Thoracic aorta (tissue), 2 donors: ENCODE measurements around the gene POFUT1. TPM values are rescaled to one million over a fixed set of nuclear protein-coding genes. Genes with fewer than 3 reads are reported as not detected.

Source experiments
- ATAC-seq: fragments of 150-250 bp; one replicate; pipeline ENCODE4 v1.8.0; 2017; ENCODE audit warnings: low read depth; ENCODE audit not compliant: insufficient number of reproducible peaks, low FRiP score
- DNase-seq: peaks from one replicate; pipeline ENCODE4 v3.0.0-alpha.2; 2020; ENCODE audit warnings: low spot score
- H3K27ac ChIP-seq, 2 donors: fragments of 200-600 bp; sonication (generic); 1 replicate in 1 of 2; 2 replicates in 1 of 2; pipeline ENCODE4 v1.5.1; 2016; ENCODE audit warnings: mild to moderate bottlenecking in 2 of 2, moderate library complexity in 2 of 2
- H3K27me3 ChIP-seq: fragments of 200-600 bp; sonication (generic); replicated peaks from 2 replicates; pipeline ENCODE4 v1.6.0; 2016; ENCODE audit warnings: mild to moderate bottlenecking; ENCODE audit not compliant: insufficient read depth
- H3K36me3 ChIP-seq: fragments of 200-600 bp; sonication (generic); one replicate; pipeline ENCODE4 v1.5.1; 2016
- H3K4me1 ChIP-seq, 2 donors: fragments of 200-600 bp; sonication (generic); 1 replicate in 1 of 2; 2 replicates in 1 of 2; pipeline versions ENCODE4 v1.5.1 to v1.6.0; 2016; ENCODE audit warnings: low read depth in 2 of 2, mild to moderate bottlenecking in 1 of 2; ENCODE audit not compliant: control insufficient read depth in 1 of 2
- H3K4me3 ChIP-seq: fragments of 200-600 bp; sonication (generic); 2 replicates; pipeline ENCODE4 v1.5.1; 2016; ENCODE audit warnings: mild to moderate bottlenecking
- H3K9me3 ChIP-seq: fragments of 200-600 bp; sonication (generic); 2 replicates; pipeline ENCODE4 v1.5.1; 2016
- CTCF ChIP-seq: fragments of 200-600 bp; sonication (generic); IDR thresholded peaks from one replicate; pipeline ENCODE4 v1.5.1; 2019; ENCODE audit warnings: antibody characterized with exemption
- total RNA-seq, 2 donors: library from RNA; depleted of rRNA; stranded (reverse); fragments of >200 nt; gene quantifications; one replicate each; pipeline versions ENCODE4 v1.1.0 to v1.2.3, GENCODE V29; 2016

The POFUT1 gene
- total RNA-seq, 2 donors from 2014 or later = 30.8 to 37.1 TPM

- Histone ChIP-seq H3K9me3 (no peaks in the 10 kb centered on the region), H3K27ac (no peak overlapping the region), H3K27me3 (no peaks in the 10 kb centered on the region), H3K4me3 (no peak overlapping the region), H3K4me1 (peaks cover 6 to 7% of the 10 kb centered on the region in 2 donors), H3K36me3 (no peaks in the 10 kb centered on the region)
- TF ChIP-seq CTCF = no peak
- DNase-seq = no peak
- ATAC-seq = no peak
Measured at GRCh38 chr20:32183947-32184635, 23.6 kb upstream of the POFUT1 start.

GRCh38 chr20:32184961-32185603 lies 22.6 kb upstream of the POFUT1 start:
- Histone ChIP-seq H3K4me1 (peaks cover 9 to 13% of the 10 kb centered on the region in 2 donors), H3K27me3 (no peaks in the 10 kb centered on the region), H3K36me3 (no peaks in the 10 kb centered on the region), H3K27ac (no peak overlapping the region), H3K4me3 (no peak overlapping the region), H3K9me3 (no peaks in the 10 kb centered on the region)
- ATAC-seq (no peak), DNase-seq (no peak)
- no peak for TF ChIP-seq CTCF

GRCh38 chr20:32186506-32186905 lies 21.2 kb upstream of the POFUT1 start:
- peaks cover 9 to 13% of the 10 kb centered on the region in 2 donors for H3K4me1 ChIP-seq
- ATAC-seq = no peak
- no peaks in the 10 kb centered on the region for H3K9me3 ChIP-seq
- H3K27me3 ChIP-seq = no peaks in the 10 kb centered on the region
- no peak overlapping the region for H3K27ac ChIP-seq
- no peaks in the 10 kb centered on the region for H3K36me3 ChIP-seq
- TF ChIP-seq CTCF = no peak
- DNase-seq = no peak
- no peak overlapping the region for H3K4me3 ChIP-seq

- Histone ChIP-seq H3K4me1 (peaks cover 9 to 13% of the 10 kb centered on the region in 2 donors), H3K9me3 (no peaks in the 10 kb centered on the region), H3K36me3 (no peaks in the 10 kb centered on the region), H3K27me3 (no peaks in the 10 kb centered on the region), H3K4me3 (peak overlapping the region; percentile 88), H3K27ac (no peak overlapping the region)
- TF ChIP-seq CTCF = no peak
- DNase-seq (no peak), ATAC-seq (no peak)
Measured at GRCh38 chr20:32188376-32189122, 19.1 kb upstream of the POFUT1 start.

DNA sequence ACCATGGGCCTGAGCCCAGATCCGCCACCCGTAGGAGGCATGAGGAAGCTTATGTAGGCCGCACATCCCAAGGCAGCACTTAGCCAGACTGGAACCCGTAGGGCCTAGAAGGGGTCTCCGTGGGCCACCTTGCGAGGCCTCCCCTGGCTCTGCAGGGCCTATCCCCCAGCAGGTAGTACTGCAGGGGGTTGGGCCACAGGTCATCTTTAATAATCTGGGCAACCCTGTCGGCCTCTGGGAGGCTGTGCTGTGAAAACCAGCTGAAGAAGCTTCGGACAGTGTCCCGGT lies 18.6 kb upstream of the POFUT1 start:
- H3K27ac ChIP-seq = no peak overlapping the region
- no peak for TF ChIP-seq CTCF
- DNase-seq (no peak), ATAC-seq (no peak)
- no peaks in the 10 kb centered on the region for H3K9me3 ChIP-seq
- peak overlapping the region; percentile 88 for H3K4me3 ChIP-seq
- H3K27me3 ChIP-seq = no peaks in the 10 kb centered on the region
- H3K36me3 ChIP-seq = no peaks in the 10 kb centered on the region
- peaks cover 9 to 13% of the 10 kb centered on the region in 2 donors for H3K4me1 ChIP-seq
